Measurements from ENCODE around the gene TRAPPC4. TPM values are rescaled to one million over a fixed set of nuclear protein-coding genes. Genes with fewer than 3 reads are reported as not detected.

The TRAPPC4 gene
- total RNA-seq, 2 experiments from 2014 or later, result 101 to 106 TPM

- POLR2A ChIA-PET, result interaction anchor here (1.3 kb wide), 1 partner anchor 20 kb away, joined by 3 read pairs; the partner anchor contains the start of gene VPS11
- CTCF ChIA-PET, result interaction anchor here (2.3 kb wide), 1 partner anchor 11 kb away, joined by 6 read pairs; no protein-coding TSS in a partner anchor
- Histone ChIP-seq H3K36me3 (ENCODE audit: insufficient read depth, low read length) (peaks cover 72% of the 10 kb centered on the region), H3K27me3 (ENCODE audit: control insufficient read depth in 1 of 2, insufficient read depth in 2 of 2, low read length in 2 of 2) (no peaks in the 10 kb centered on the region), H3K9me3 (ENCODE audit: control insufficient read depth in 1 of 2, insufficient read depth in 1 of 2, low read length in 2 of 2) (no peaks in the 10 kb centered on the region), H3K4me3 (ENCODE audit: low read length) (no peak overlapping the region), H3K27ac (ENCODE audit: low read depth in 1 of 2, low read length in 2 of 2) (no peak overlapping the region), H3K4me1 (ENCODE audit: insufficient read depth, low read length) (peaks cover 11% of the 10 kb centered on the region)
- H3K4me3 Mint-ChIP-seq, result no peak overlapping the region
- H3K4me1 Mint-ChIP-seq (ENCODE audit: low read depth), result peaks cover 4% of the 10 kb centered on the region
- TF ChIP-seq CTCF (IDR thresholded peaks at IDR 0.05), result no peak
- H3K27ac Mint-ChIP-seq, result no peak overlapping the region
- no peaks in the 10 kb centered on the region for H3K9me3 Mint-ChIP-seq
- intact Hi-C loops (cut with DNase I, micrococcal nuclease), result no loop called here
- ATAC-seq (ENCODE audit: poor library complexity) (no peak), DNase-seq (no peak)
- H3K36me3 Mint-ChIP-seq (ENCODE audit: low read depth), result peaks cover 73% of the 10 kb centered on the region
- H3K27me3 Mint-ChIP-seq, result no peaks in the 10 kb centered on the region
Measured at GRCh38 chr11:119047205-119047604, 28.6 kb downstream of the TRAPPC4 start.

GRCh38 chr11:119048644-119049043 is 30.1 kb downstream of the TRAPPC4 start:
- ChIA-PET POLR2A (no interaction called here), CTCF (interaction anchor here (2.3 kb wide), 1 partner anchor 9 kb away, joined by 6 read pairs; no protein-coding TSS in a partner anchor)
- no peak for TF ChIP-seq CTCF (IDR thresholded peaks at IDR 0.05)
- Histone ChIP-seq H3K4me3 (ENCODE audit: low read length) (no peak overlapping the region), H3K27me3 (ENCODE audit: control insufficient read depth in 1 of 2, insufficient read depth in 2 of 2, low read length in 2 of 2) (no peaks in the 10 kb centered on the region), H3K36me3 (ENCODE audit: insufficient read depth, low read length) (peaks cover 87% of the 10 kb centered on the region), H3K27ac (ENCODE audit: low read depth in 1 of 2, low read length in 2 of 2) (no peak overlapping the region), H3K9me3 (ENCODE audit: control insufficient read depth in 1 of 2, insufficient read depth in 1 of 2, low read length in 2 of 2) (no peaks in the 10 kb centered on the region), H3K4me1 (ENCODE audit: insufficient read depth, low read length) (peaks cover 13% of the 10 kb centered on the region)
- DNase-seq (no peak), ATAC-seq (ENCODE audit: poor library complexity) (no peak)
- Mint-ChIP-seq H3K36me3 (ENCODE audit: low read depth) (peaks cover 87% of the 10 kb centered on the region), H3K27me3 (no peaks in the 10 kb centered on the region), H3K4me1 (ENCODE audit: low read depth) (peaks cover 9% of the 10 kb centered on the region), H3K27ac (no peak overlapping the region), H3K4me3 (no peak overlapping the region), H3K9me3 (no peaks in the 10 kb centered on the region)
- intact Hi-C loops (cut with DNase I, micrococcal nuclease), result no loop called here

- DNase-seq (no peak), ATAC-seq (ENCODE audit: poor library complexity) (no peak)
- Histone ChIP-seq H3K27me3 (ENCODE audit: control insufficient read depth in 1 of 2, insufficient read depth in 2 of 2, low read length in 2 of 2) (no peaks in the 10 kb centered on the region), H3K36me3 (ENCODE audit: insufficient read depth, low read length) (peaks cover 91% of the 10 kb centered on the region), H3K4me1 (ENCODE audit: insufficient read depth, low read length) (peaks cover 13% of the 10 kb centered on the region), H3K4me3 (ENCODE audit: low read length) (no peak overlapping the region), H3K27ac (ENCODE audit: low read depth in 1 of 2, low read length in 2 of 2) (no peak overlapping the region), H3K9me3 (ENCODE audit: control insufficient read depth in 1 of 2, insufficient read depth in 1 of 2, low read length in 2 of 2) (no peaks in the 10 kb centered on the region)
- POLR2A ChIA-PET, result no interaction called here
- Mint-ChIP-seq H3K9me3 (no peaks in the 10 kb centered on the region), H3K4me1 (ENCODE audit: low read depth) (peaks cover 12% of the 10 kb centered on the region), H3K27ac (no peak overlapping the region), H3K36me3 (ENCODE audit: low read depth) (peaks cover 92% of the 10 kb centered on the region), H3K4me3 (no peak overlapping the region), H3K27me3 (no peaks in the 10 kb centered on the region)
- CTCF ChIA-PET, result interaction anchor here (2.3 kb wide), 1 partner anchor 9 kb away, joined by 6 read pairs; no protein-coding TSS in a partner anchor
- no peak for TF ChIP-seq CTCF (IDR thresholded peaks at IDR 0.05)
- intact Hi-C loops (cut with DNase I, micrococcal nuclease), result no loop called here
Measured at GRCh38 chr11:119049081-119049480, 30.5 kb downstream of the TRAPPC4 start.
